Neuronal stem cell (in vitro differentiated cells): Measurements from ENCODE around the gene KCNN4.

Source experiments
- DNase-seq: peaks from one replicate; pipeline ENCODE4 v3.0.0-alpha.2; 2013; ENCODE audit warnings: low spot score
- H2AFZ ChIP-seq: one replicate; pipeline ENCODE4 v1.6.1; 2013; ENCODE audit warnings: mild to moderate bottlenecking, low read length, inconsistent platforms
- H2AK5ac ChIP-seq: 2 replicates; pipeline ENCODE4 v1.6.1; 2013; ENCODE audit warnings: low read depth, mild to moderate bottlenecking, inconsistent platforms, low read length, moderate library complexity, mixed read lengths
- H2BK120ac ChIP-seq: 2 replicates; pipeline ENCODE4 v1.6.1; 2013; ENCODE audit warnings: low read depth, mild to moderate bottlenecking, inconsistent platforms, low read length, moderate library complexity, mixed read lengths
- H2BK12ac ChIP-seq: one replicate; pipeline ENCODE4 v1.6.1; 2013; ENCODE audit warnings: low read length, inconsistent platforms
- H2BK15ac ChIP-seq: 2 replicates; pipeline ENCODE4 v1.6.1; 2013; ENCODE audit warnings: mild to moderate bottlenecking, low read length, inconsistent platforms, mixed read lengths
- H2BK5ac ChIP-seq: one replicate; pipeline ENCODE4 v1.6.1; 2013; ENCODE audit warnings: inconsistent platforms, mild to moderate bottlenecking, low read length, moderate library complexity
- H3K14ac ChIP-seq: one replicate; pipeline ENCODE4 v1.6.1; 2013; ENCODE audit warnings: low read length, inconsistent platforms
- H3K18ac ChIP-seq: 2 replicates; pipeline ENCODE4 v1.6.1; 2013; ENCODE audit warnings: low read length, inconsistent platforms
- H3K23ac ChIP-seq: 2 replicates; pipeline ENCODE4 v1.6.1; 2013; ENCODE audit warnings: low read depth, mild to moderate bottlenecking, mixed read lengths, low read length, inconsistent platforms; ENCODE audit not compliant: poor library complexity
- H3K27ac ChIP-seq: replicated peaks from 3 replicates; pipeline ENCODE4 v1.5.1; 2013; ENCODE audit warnings: low read length, inconsistent platforms
- H3K27me3 ChIP-seq, 3 experiments: 2 replicates each; pipeline ENCODE4 v1.6.1; 2013; ENCODE audit warnings: low read length in 3 of 3, mild to moderate bottlenecking in 2 of 3, inconsistent platforms in 1 of 3, low read depth in 1 of 3, mixed read lengths in 1 of 3, moderate library complexity in 1 of 3; ENCODE audit not compliant: control insufficient read depth in 3 of 3, insufficient read depth in 3 of 3
- H3K36me3 ChIP-seq, 2 donors: replicated peaks in 1 of 2; 2 replicates each; pipeline ENCODE4 v1.6.1; 2013; ENCODE audit warnings: low read length in 2 of 2; ENCODE audit not compliant: control insufficient read depth in 2 of 2, insufficient read depth in 2 of 2
- H3K4ac ChIP-seq: 2 replicates; pipeline ENCODE4 v1.6.1; 2013; ENCODE audit warnings: inconsistent platforms, mild to moderate bottlenecking, low read length, moderate library complexity
- H3K4me1 ChIP-seq, 2 donors: 1 replicate in 1 of 2; 2 replicates in 1 of 2; pipeline ENCODE4 v1.6.1; 2013; ENCODE audit warnings: low read length in 2 of 2, low read depth in 1 of 2; ENCODE audit not compliant: control insufficient read depth in 2 of 2, insufficient read depth in 1 of 2
- H3K4me2 ChIP-seq: one replicate; pipeline ENCODE4 v1.6.1; 2013; ENCODE audit warnings: mild to moderate bottlenecking, low read length, inconsistent platforms; ENCODE audit not compliant: insufficient read depth, poor library complexity, severe bottlenecking
- H3K4me3 ChIP-seq, 2 donors: 2 replicates each; pipeline ENCODE4 v1.5.1; 2013; ENCODE audit warnings: low read length in 2 of 2, mild to moderate bottlenecking in 2 of 2, inconsistent platforms in 1 of 2, moderate library complexity in 1 of 2
- H3K79me1 ChIP-seq: one replicate; pipeline ENCODE4 v1.6.1; 2013; ENCODE audit warnings: low read depth, mild to moderate bottlenecking, inconsistent platforms, low read length, moderate library complexity
- H3K9ac ChIP-seq: one replicate; pipeline ENCODE4 v1.6.1; 2013; ENCODE audit warnings: mild to moderate bottlenecking, low read depth, low read length, inconsistent platforms; ENCODE audit not compliant: poor library complexity
- H3K9me3 ChIP-seq, 2 donors: replicated peaks in 1 of 2; 2 replicates each; pipeline versions ENCODE3 to v1.6.1; 2013; ENCODE audit warnings: low read length in 2 of 2, mild to moderate bottlenecking in 2 of 2, inconsistent platforms in 1 of 2, low read depth in 1 of 2, mixed read lengths in 1 of 2, moderate library complexity in 1 of 2; ENCODE audit not compliant: control insufficient read depth in 2 of 2, insufficient read depth in 1 of 2
- H4K8ac ChIP-seq: one replicate; pipeline ENCODE4 v1.6.1; 2013; ENCODE audit warnings: low read depth, mild to moderate bottlenecking, inconsistent platforms, low read length, moderate library complexity
- H4K91ac ChIP-seq: one replicate; pipeline ENCODE4 v1.6.1; 2013; ENCODE audit warnings: low read length, low read depth, mild to moderate bottlenecking, inconsistent platforms; ENCODE audit not compliant: poor library complexity
- WGBS, 2 donors: extraction: QIAGEN DNeasy Blood & Tissue Kit; methylation state at CpG; one replicate each; pipeline ENCODE4 v1.1.7; 2013; ENCODE audit warnings: missing lambda C conversion rate in 2 of 2, mixed read lengths in 1 of 2; ENCODE audit not compliant: insufficient read length in 2 of 2, insufficient replicate concordance in 1 of 2; ENCODE audit errors: extremely low coverage in 2 of 2; 5-methylcytosine and 5-hydroxymethylcytosine counted together

Gene KCNN4

DNA sequence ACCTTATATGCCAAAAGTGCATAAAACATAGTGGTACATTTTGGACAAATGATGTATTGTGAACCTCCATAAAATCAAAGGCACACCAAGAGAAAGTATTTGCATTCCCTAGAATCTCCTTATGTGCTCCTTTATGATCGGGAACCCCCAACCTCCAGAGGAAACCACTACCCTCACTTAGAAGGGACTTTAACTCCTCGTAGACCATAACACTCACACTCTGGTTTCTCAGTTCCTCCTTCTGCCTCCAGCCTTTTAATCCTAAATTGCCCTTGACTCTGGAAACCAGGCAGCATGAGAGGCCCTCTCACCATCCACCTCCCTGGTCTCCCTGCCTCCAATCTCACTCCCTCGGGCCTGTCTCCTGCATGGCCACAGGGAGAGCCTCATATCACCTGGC lies 9.8 kb upstream of the KCNN4 start:
- no peak overlapping the region for H2AFZ ChIP-seq
- H4K8ac ChIP-seq, result no peak overlapping the region
- H3K4me2 ChIP-seq, result no peak overlapping the region
- H3K18ac ChIP-seq, result no peak overlapping the region
- peaks cover 0 to 5% (median 4%) of the 10 kb centered on the region in 3 experiments for H3K27me3 ChIP-seq
- H3K9me3 ChIP-seq, result peaks cover 0 to 3% of the 10 kb centered on the region in 2 donors
- no peaks in the 10 kb centered on the region for H3K36me3 ChIP-seq
- H3K79me1 ChIP-seq, result no peaks in the 10 kb centered on the region
- DNase-seq, result no peak
- H4K91ac ChIP-seq, result no peak overlapping the region
- H3K14ac ChIP-seq, result no peak overlapping the region
- H3K4me1 ChIP-seq, result no peaks in the 10 kb centered on the region
- no peak overlapping the region for H2BK15ac ChIP-seq
- H3K9ac ChIP-seq, result no peak overlapping the region
- H2BK12ac ChIP-seq, result no peak overlapping the region
- no peak overlapping the region for H2BK5ac ChIP-seq
- no peak overlapping the region for H3K23ac ChIP-seq
- H3K4ac ChIP-seq, result no peak overlapping the region
- H3K27ac ChIP-seq, result no peak overlapping the region
- H2BK120ac ChIP-seq, result no peak overlapping the region
- H3K4me3 ChIP-seq, result no peak overlapping the region
- H2AK5ac ChIP-seq, result no peak overlapping the region
- WGBS, 2 donors, result no CpG with 5 or more reads among the region's 3 CpGs

DNA sequence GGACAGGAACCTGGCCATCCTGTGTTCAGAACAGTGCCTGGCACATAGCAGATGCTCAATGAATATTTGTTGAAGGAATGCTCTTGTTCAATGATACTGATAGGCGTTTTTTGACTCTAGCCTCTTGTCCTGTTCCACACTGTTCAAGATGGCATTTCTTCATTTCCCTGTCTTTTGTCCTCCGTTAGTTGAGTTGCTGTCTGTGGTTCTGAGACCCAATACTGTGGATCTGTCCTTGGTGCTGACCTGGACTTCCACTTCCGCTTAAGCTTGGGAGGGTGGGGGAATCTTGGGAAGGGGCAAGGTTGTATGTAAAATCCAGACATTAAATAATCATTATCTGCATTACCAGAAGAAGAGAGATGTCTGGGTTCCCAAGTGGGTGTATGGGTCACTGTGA lies 8.3 kb upstream of the KCNN4 start:
- Histone ChIP-seq H3K18ac (no peak overlapping the region), H3K23ac (no peak overlapping the region), H3K9me3 (no peaks in the 10 kb centered on the region), H4K91ac (no peak overlapping the region), H4K8ac (no peak overlapping the region), H3K4me3 (no peak overlapping the region), H2BK5ac (no peak overlapping the region), H3K36me3 (no peaks in the 10 kb centered on the region), H3K9ac (no peak overlapping the region), H3K4me1 (peaks cover 0 to 6% of the 10 kb centered on the region in 2 donors), H3K27me3 (peaks cover 0 to 4% (median 3%) of the 10 kb centered on the region in 3 experiments), H2AK5ac (no peak overlapping the region), H2BK12ac (no peak overlapping the region), H3K4me2 (no peak overlapping the region), H2AFZ (no peak overlapping the region), H3K27ac (no peak overlapping the region), H3K14ac (no peak overlapping the region), H2BK120ac (no peak overlapping the region), H3K79me1 (no peaks in the 10 kb centered on the region), H3K4ac (no peak overlapping the region), H2BK15ac (no peak overlapping the region)
- WGBS, 2 donors, result no CpG with 5 or more reads among the region's 3 CpGs
- DNase-seq, result peak; percentile 49

DNA sequence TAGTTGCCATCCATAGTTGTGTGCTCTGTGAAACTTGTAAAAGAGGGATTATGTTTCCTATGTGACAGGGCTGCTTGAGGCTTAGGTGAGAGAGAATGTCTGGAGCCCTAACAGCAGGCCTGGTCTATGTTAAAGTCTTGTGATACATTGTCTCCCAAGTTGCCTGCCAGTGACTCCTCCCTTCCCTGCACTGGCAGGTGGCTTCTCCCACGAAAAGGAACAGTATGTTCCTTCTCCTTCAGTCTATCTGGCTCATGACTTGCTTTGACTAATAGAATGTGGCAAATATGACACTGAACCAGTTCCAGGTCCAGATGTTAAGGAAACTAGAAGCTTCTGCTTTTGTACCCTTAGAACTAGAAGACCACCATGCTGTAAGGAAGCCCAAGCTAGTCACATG lies 5.9 kb upstream of the KCNN4 start:
- Histone ChIP-seq H2AFZ (no peak overlapping the region), H3K4ac (no peak overlapping the region), H3K27me3 (peaks cover 0 to 2% (median 0%) of the 10 kb centered on the region in 3 experiments), H3K18ac (no peak overlapping the region), H3K4me1 (peaks cover 0 to 6% of the 10 kb centered on the region in 2 donors), H2AK5ac (no peak overlapping the region), H3K27ac (no peak overlapping the region), H4K91ac (no peak overlapping the region), H2BK12ac (no peak overlapping the region), H3K4me2 (no peak overlapping the region), H3K4me3 (no peak overlapping the region), H3K79me1 (no peaks in the 10 kb centered on the region), H3K14ac (no peak overlapping the region), H2BK5ac (no peak overlapping the region), H3K9ac (no peak overlapping the region), H3K23ac (no peak overlapping the region), H3K9me3 (no peaks in the 10 kb centered on the region), H2BK120ac (no peak overlapping the region), H3K36me3 (no peaks in the 10 kb centered on the region), H4K8ac (no peak overlapping the region), H2BK15ac (no peak overlapping the region)
- no CpG with 5 or more reads among the region's 1 CpG for WGBS, 2 donors
- no peak for DNase-seq

DNA sequence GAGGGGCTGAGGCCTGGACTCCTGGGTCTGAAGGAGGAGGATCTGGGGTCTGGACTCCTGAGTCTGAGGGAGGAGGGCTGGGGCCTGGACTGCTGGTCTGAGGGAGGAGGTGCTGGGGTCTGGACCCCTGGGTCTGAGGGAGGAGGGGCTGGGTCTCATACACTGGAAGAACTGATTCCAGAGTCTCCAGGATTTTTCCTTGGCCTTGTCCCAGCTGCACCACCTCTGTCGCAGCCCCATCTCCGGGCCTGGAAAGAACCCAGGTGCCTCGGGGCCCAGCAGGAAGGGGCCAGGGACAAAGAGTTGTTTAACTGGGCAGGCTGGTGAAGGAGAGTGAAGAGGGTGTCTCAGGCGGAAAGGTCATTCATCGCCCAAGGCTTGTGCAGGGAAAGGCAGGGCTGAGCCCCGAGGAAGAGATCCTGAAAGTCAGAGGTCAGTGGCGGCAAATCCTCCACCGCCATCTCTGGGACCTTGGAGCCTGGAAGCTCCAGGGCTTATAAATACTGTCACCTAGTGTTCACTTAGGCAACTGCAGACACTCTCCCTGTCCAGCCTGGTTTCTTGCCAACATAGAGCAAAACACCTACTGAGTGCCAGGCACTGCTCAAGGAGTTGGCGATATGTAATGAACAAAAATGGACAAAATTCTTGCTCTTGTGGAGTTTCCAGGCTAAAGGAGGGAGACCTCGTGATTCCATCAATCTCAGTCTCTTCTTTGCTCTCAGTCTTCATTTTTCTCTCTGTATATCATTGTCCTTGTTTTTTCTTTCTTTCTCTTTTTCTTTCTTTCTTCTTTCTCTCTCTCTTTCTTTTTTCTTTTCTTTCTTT lies 4.4 kb upstream of the KCNN4 start:
- Histone ChIP-seq H3K4me3 (peak overlapping the region in 1 of 2 donors; percentile 17), H3K27me3 (no peaks in the 10 kb centered on the region), H2BK5ac (no peak overlapping the region), H3K4me1 (peaks cover 0 to 6% of the 10 kb centered on the region in 2 donors), H3K36me3 (no peaks in the 10 kb centered on the region), H2BK15ac (no peak overlapping the region), H3K9ac (no peak overlapping the region), H2AFZ (peak overlapping the region; percentile 89), H2AK5ac (peak overlapping the region; percentile 68), H4K8ac (no peak overlapping the region), H2BK12ac (no peak overlapping the region), H2BK120ac (no peak overlapping the region), H4K91ac (no peak overlapping the region), H3K9me3 (no peaks in the 10 kb centered on the region), H3K79me1 (no peaks in the 10 kb centered on the region), H3K4ac (no peak overlapping the region), H3K14ac (no peak overlapping the region), H3K4me2 (no peak overlapping the region), H3K23ac (no peak overlapping the region), H3K18ac (no peak overlapping the region), H3K27ac (no peak overlapping the region)
- DNase-seq, result peak; percentile 59
- WGBS, 2 donors, result no CpG with 5 or more reads among the region's 10 CpGs
